ENCODE measurements around the gene HIVEP3.

Gene HIVEP3

DNA sequence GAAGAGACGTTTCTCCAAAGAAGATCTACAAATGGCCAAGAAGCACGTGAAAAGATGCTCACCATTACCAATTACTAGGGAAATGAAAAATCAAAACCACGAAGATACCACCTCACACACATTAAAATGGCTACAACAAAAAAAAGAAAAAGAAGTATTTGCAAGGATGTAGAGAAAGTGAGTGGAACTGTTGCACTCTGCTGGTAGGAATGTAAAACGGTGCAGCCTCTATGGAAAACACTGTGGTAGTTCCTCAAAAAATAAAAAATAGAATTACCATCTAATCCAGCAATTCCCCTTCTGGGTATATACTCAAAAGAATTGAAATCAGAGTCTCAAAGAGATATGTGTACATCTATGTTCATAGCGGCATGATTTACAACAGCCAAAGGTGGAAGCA, 318.8 kb downstream of the HIVEP3 start:
- Histone ChIP-seq H3K4me3 (ENCODE audit: low read depth, low read length) (no peak overlapping the region), H3K36me3 (ENCODE audit: control insufficient read depth, insufficient read depth, low read length) (no peaks in the 10 kb centered on the region), H3K9ac (ENCODE audit: low read depth, low read length) (no peak overlapping the region), H3K27me3 (ENCODE audit: control insufficient read depth, insufficient read depth, low read length) (no peaks in the 10 kb centered on the region), H3K27ac (ENCODE audit: low read depth, low read length) (no peak overlapping the region), H3K9me3 (ENCODE audit: control insufficient read depth, insufficient read depth, low read length) (no peaks in the 10 kb centered on the region), H3K4me1 (ENCODE audit: control insufficient read depth, insufficient read depth, low read length) (no peaks in the 10 kb centered on the region)

DNA sequence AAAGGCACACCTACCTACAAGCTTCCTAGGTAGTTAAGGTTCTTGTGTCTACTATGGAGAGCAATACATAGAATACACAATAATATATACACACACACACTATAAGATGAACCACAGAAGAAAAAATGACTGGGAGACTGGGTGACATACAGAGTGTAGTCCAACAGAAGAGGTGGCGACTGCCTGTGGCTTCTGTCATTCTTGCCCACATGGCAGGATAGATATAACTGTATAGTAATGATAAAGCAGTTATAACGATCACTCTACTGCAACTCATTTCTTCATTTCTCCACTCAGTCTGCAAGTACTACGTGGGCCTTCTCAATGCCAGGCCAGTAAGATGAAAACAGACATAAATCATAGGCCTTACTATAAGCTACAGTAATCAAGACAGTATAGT, 320.4 kb downstream of the HIVEP3 start:
- Histone ChIP-seq H3K36me3 (ENCODE audit: control insufficient read depth, insufficient read depth, low read length) (no peaks in the 10 kb centered on the region), H3K4me3 (ENCODE audit: low read depth, low read length) (no peak overlapping the region), H3K9ac (ENCODE audit: low read depth, low read length) (no peak overlapping the region), H3K27ac (ENCODE audit: low read depth, low read length) (no peak overlapping the region), H3K4me1 (ENCODE audit: control insufficient read depth, insufficient read depth, low read length) (no peaks in the 10 kb centered on the region), H3K9me3 (ENCODE audit: control insufficient read depth, insufficient read depth, low read length) (no peaks in the 10 kb centered on the region), H3K27me3 (ENCODE audit: control insufficient read depth, insufficient read depth, low read length) (no peaks in the 10 kb centered on the region)

GRCh38 chr1:41592451-41593125, 326.1 kb downstream of the HIVEP3 start:
- no peak overlapping the region for H3K9ac ChIP-seq (ENCODE audit: low read depth, low read length)
- no peak overlapping the region for H3K4me3 ChIP-seq (ENCODE audit: low read depth, low read length)
- H3K27me3 ChIP-seq (ENCODE audit: control insufficient read depth, insufficient read depth, low read length): no peaks in the 10 kb centered on the region
- H3K27ac ChIP-seq (ENCODE audit: low read depth, low read length): no peak overlapping the region
- H3K4me1 ChIP-seq (ENCODE audit: control insufficient read depth, insufficient read depth, low read length): no peaks in the 10 kb centered on the region
- no peaks in the 10 kb centered on the region for H3K9me3 ChIP-seq (ENCODE audit: control insufficient read depth, insufficient read depth, low read length)
- H3K36me3 ChIP-seq (ENCODE audit: control insufficient read depth, insufficient read depth, low read length): no peaks in the 10 kb centered on the region

- H3K4me3 ChIP-seq (ENCODE audit: low read depth, low read length): no peak overlapping the region
- no peak overlapping the region for H3K9ac ChIP-seq (ENCODE audit: low read depth, low read length)
- no peaks in the 10 kb centered on the region for H3K9me3 ChIP-seq (ENCODE audit: control insufficient read depth, insufficient read depth, low read length)
- no peaks in the 10 kb centered on the region for H3K27me3 ChIP-seq (ENCODE audit: control insufficient read depth, insufficient read depth, low read length)
- no peaks in the 10 kb centered on the region for H3K36me3 ChIP-seq (ENCODE audit: control insufficient read depth, insufficient read depth, low read length)
- H3K27ac ChIP-seq (ENCODE audit: low read depth, low read length): no peak overlapping the region
- no peaks in the 10 kb centered on the region for H3K4me1 ChIP-seq (ENCODE audit: control insufficient read depth, insufficient read depth, low read length)
Measured at GRCh38 chr1:41591891-41592290, 326.8 kb downstream of the HIVEP3 start.

DNA sequence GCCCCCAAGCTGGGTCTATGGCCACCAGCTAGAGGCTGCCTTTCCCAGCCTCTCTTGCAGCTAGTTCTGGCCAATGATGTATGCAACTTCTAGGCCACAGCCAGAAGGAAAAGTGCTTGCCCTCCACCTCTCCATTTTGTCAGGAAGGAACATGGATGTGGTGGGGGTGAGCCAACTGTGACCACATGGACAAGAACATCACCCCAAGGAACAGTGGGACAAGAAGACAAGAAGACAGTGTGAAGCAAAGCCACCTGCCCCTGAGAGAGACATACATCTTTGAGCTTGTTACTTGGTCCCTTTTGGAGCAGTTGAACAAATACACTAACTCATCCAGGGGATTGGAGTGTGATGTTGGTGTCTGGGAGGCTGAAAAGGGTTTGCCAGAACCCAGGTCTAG, 328.4 kb downstream of the HIVEP3 start:
- no peaks in the 10 kb centered on the region for H3K4me1 ChIP-seq (ENCODE audit: control insufficient read depth, insufficient read depth, low read length)
- no peak overlapping the region for H3K27ac ChIP-seq (ENCODE audit: low read depth, low read length)
- no peaks in the 10 kb centered on the region for H3K27me3 ChIP-seq (ENCODE audit: control insufficient read depth, insufficient read depth, low read length)
- H3K4me3 ChIP-seq (ENCODE audit: low read depth, low read length): no peak overlapping the region
- H3K9me3 ChIP-seq (ENCODE audit: control insufficient read depth, insufficient read depth, low read length): no peaks in the 10 kb centered on the region
- no peaks in the 10 kb centered on the region for H3K36me3 ChIP-seq (ENCODE audit: control insufficient read depth, insufficient read depth, low read length)
- no peak overlapping the region for H3K9ac ChIP-seq (ENCODE audit: low read depth, low read length)

DNA sequence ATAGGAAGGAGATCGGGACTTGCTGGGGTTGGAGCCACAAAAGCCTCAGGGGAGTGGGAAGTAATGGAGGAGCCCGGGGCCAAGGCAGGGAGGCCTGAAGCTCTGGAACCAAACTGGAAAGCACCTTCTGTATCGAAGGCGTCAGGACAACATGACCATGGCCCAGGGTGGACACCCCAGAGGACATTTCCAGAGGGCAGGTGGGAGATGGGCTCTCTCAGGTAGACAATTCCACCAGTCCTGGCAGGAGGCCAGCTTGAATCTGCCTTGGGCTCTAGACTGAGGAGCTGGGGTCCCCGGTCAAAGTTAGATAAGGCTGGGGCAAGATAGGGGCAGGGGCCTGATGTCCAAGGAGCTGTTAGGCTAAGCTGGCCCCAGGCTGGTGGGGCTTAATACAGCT, 329.3 kb downstream of the HIVEP3 start:
- Histone ChIP-seq H3K27ac (ENCODE audit: low read depth, low read length) (no peak overlapping the region), H3K9me3 (ENCODE audit: control insufficient read depth, insufficient read depth, low read length) (no peaks in the 10 kb centered on the region), H3K27me3 (ENCODE audit: control insufficient read depth, insufficient read depth, low read length) (no peaks in the 10 kb centered on the region), H3K36me3 (ENCODE audit: control insufficient read depth, insufficient read depth, low read length) (no peaks in the 10 kb centered on the region), H3K4me3 (ENCODE audit: low read depth, low read length) (no peak overlapping the region), H3K4me1 (ENCODE audit: control insufficient read depth, insufficient read depth, low read length) (no peaks in the 10 kb centered on the region), H3K9ac (ENCODE audit: low read depth, low read length) (no peak overlapping the region)

GRCh38 chr1:41588334-41588875, 330.3 kb downstream of the HIVEP3 start:
- Histone ChIP-seq H3K27me3 (ENCODE audit: control insufficient read depth, insufficient read depth, low read length) (no peaks in the 10 kb centered on the region), H3K9me3 (ENCODE audit: control insufficient read depth, insufficient read depth, low read length) (no peaks in the 10 kb centered on the region), H3K36me3 (ENCODE audit: control insufficient read depth, insufficient read depth, low read length) (no peaks in the 10 kb centered on the region), H3K9ac (ENCODE audit: low read depth, low read length) (no peak overlapping the region), H3K4me3 (ENCODE audit: low read depth, low read length) (no peak overlapping the region), H3K4me1 (ENCODE audit: control insufficient read depth, insufficient read depth, low read length) (no peaks in the 10 kb centered on the region), H3K27ac (ENCODE audit: low read depth, low read length) (no peak overlapping the region)

DNA sequence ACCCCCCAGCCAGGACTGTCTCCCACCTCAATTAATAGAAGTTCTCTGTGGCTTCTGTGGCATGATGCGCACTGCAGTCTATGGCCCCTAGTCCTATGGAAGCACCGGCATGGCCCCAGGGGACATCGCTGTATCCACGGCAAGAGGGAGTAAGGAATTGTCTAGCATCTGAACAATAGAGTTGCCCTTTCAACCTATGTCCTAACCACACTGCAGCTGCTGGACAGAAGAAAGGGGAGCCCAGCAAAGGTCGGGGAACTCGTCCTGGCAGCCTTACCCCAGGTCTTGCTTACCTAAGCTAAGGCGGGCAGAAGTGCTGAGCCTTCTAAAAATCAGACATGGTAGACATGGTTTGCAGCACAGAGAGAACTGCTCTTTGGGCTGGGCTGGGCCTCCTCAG, 330.9 kb downstream of the HIVEP3 start:
- H3K36me3 ChIP-seq (ENCODE audit: control insufficient read depth, insufficient read depth, low read length): no peaks in the 10 kb centered on the region
- H3K27me3 ChIP-seq (ENCODE audit: control insufficient read depth, insufficient read depth, low read length): no peaks in the 10 kb centered on the region
- H3K9ac ChIP-seq (ENCODE audit: low read depth, low read length): no peak overlapping the region
- H3K27ac ChIP-seq (ENCODE audit: low read depth, low read length): no peak overlapping the region
- H3K9me3 ChIP-seq (ENCODE audit: control insufficient read depth, insufficient read depth, low read length): no peaks in the 10 kb centered on the region
- H3K4me1 ChIP-seq (ENCODE audit: control insufficient read depth, insufficient read depth, low read length): no peaks in the 10 kb centered on the region
- no peak overlapping the region for H3K4me3 ChIP-seq (ENCODE audit: low read depth, low read length)

DNA sequence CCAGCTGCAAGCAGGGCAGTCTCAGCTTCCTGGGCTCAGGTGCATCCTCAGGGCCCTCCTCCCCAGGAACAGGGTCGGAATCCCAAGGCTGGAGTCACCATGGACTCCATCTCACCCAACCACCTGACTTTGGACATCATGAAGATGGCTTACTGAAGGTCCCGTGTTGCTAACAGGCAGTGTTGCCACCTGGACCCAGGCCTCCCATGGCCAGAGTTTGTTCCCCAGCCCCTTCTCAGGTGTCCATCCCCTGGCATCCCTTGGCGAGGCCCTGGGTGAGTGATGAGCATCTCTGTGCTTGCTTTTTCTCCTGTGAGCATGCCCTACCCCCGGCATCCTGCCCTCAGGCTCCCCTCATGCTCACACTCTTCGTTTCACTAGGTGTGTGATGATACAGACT, 332.5 kb downstream of the HIVEP3 start:
- H3K36me3 ChIP-seq (ENCODE audit: control insufficient read depth, insufficient read depth, low read length): no peaks in the 10 kb centered on the region
- H3K4me1 ChIP-seq (ENCODE audit: control insufficient read depth, insufficient read depth, low read length): no peaks in the 10 kb centered on the region
- no peak overlapping the region for H3K27ac ChIP-seq (ENCODE audit: low read depth, low read length)
- H3K9me3 ChIP-seq (ENCODE audit: control insufficient read depth, insufficient read depth, low read length): no peaks in the 10 kb centered on the region
- H3K4me3 ChIP-seq (ENCODE audit: low read depth, low read length): no peak overlapping the region
- H3K27me3 ChIP-seq (ENCODE audit: control insufficient read depth, insufficient read depth, low read length): no peaks in the 10 kb centered on the region
- no peak overlapping the region for H3K9ac ChIP-seq (ENCODE audit: low read depth, low read length)

GRCh38 chr1:41583658-41584547, 334.8 kb downstream of the HIVEP3 start:
- Histone ChIP-seq H3K4me1 (ENCODE audit: control insufficient read depth, insufficient read depth, low read length) (no peaks in the 10 kb centered on the region), H3K27ac (ENCODE audit: low read depth, low read length) (no peak overlapping the region), H3K4me3 (ENCODE audit: low read depth, low read length) (no peak overlapping the region), H3K9ac (ENCODE audit: low read depth, low read length) (no peak overlapping the region), H3K36me3 (ENCODE audit: control insufficient read depth, insufficient read depth, low read length) (no peaks in the 10 kb centered on the region), H3K27me3 (ENCODE audit: control insufficient read depth, insufficient read depth, low read length) (no peaks in the 10 kb centered on the region), H3K9me3 (ENCODE audit: control insufficient read depth, insufficient read depth, low read length) (no peaks in the 10 kb centered on the region)
